Measurements from ENCODE around the gene TBCEL. TPM values are rescaled to one million over a fixed set of nuclear protein-coding genes. Genes with fewer than 3 reads are reported as not detected.

Gene TBCEL
- total and polyA plus RNA-seq, 10 of the 15 experiments (the other 5 are each of a cell fraction or from before 2014, with no cell fraction given): 2.0 to 10.4 (median 7.3) TPM

DNA sequence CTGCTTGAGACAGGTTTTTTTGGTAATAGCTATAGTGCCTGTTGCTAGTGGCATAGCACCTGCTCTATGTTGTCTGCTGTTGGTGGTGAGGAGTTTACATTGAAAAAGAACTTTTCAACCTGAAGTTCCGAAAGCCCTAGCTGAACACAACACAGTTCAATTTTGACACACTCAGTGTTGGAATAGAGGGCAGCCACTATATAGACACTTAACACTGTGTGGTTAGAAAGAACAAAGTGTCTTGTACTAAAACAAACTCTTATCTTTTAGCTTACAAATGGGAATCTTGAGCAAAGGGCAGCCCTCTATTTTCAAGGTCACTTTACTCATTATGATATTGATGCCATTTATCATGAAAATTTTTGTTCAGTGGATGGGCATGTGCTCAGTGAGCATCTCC, 18.4 kb downstream of the TBCEL start:
- Histone ChIP-seq H4K20me1 (ENCODE audit: control insufficient read depth, insufficient read depth) (no peaks in the 10 kb centered on the region; the same call in 1 of the 2 replicates), H3K79me2 (ENCODE audit: control insufficient read depth, insufficient read depth, low read length) (no peaks in the 10 kb centered on the region), H3K9ac (ENCODE audit: control insufficient read depth, insufficient read depth, low read length) (no peak overlapping the region), H2AFZ (ENCODE audit: control insufficient read depth, low read depth, low read length) (no peak overlapping the region), H3K27ac (ENCODE audit: control insufficient read depth, insufficient read depth) (no peak overlapping the region), H3K4me3 (no peak overlapping the region), H3K36me3 (ENCODE audit: control insufficient read depth in 2 of 2, insufficient read depth in 2 of 2, low read length in 1 of 2) (0 out of 4 replicates have a peak, but pooled peaks cover 0 to 5% of the 10 kb centered on the region in 2 experiments), H3K27me3 (replicated peaks in 1 of 2; ENCODE audit: control insufficient read depth in 2 of 2, insufficient read depth in 2 of 2, low read length in 1 of 2) (no peaks in the 10 kb centered on the region), H3K9me3 (replicated peaks; ENCODE audit: control insufficient read depth, insufficient read depth, low read length) (no peaks in the 10 kb centered on the region), H3K4me2 (ENCODE audit: control insufficient read depth, insufficient read depth) (no peak overlapping the region), H3K4me1 (ENCODE audit: control insufficient read depth, insufficient read depth, low read length) (no peaks in the 10 kb centered on the region)
- ChIA-PET POLR2A (interaction anchor here (0.7 kb wide), 1 partner anchor 454 kb away, joined by 3 read pairs; no protein-coding TSS in a partner anchor), CTCF (interaction anchor here (0.8 kb wide), 1 partner anchor 9 kb away, joined by 3 read pairs; no protein-coding TSS in a partner anchor), SMC1A (ENCODE audit: uncharacterized antibody, unreplicated experiment) (interaction anchor here (0.9 to 1.0 kb wide), 2 partner anchors 9 to 17 kb away, joined by 3 to 4 read pairs; no protein-coding TSS in a partner anchor), RAD21 (ENCODE audit: unreplicated experiment) (no interaction called here)
- 100% methylated on average over 1 of the region's 1 CpG for WGBS (ENCODE audit: insufficient coverage, insufficient replicate concordance, low lambda C conversion rate, missing lambda C conversion rate)
- intact Hi-C loops (cut with micrococcal nuclease; ENCODE audit: unreplicated experiment): no loop called here
- no peak for ATAC-seq
- in situ Hi-C loops (cut with MboI): no loop called here
- no peak for DNase-seq (ENCODE audit: low read depth, low spot score)
- FAIRE-seq: no peak
- TF ChIP-seq MEF2B (IDR thresholded peaks at IDR 0.05; ENCODE audit: partially characterized antibody, poor library complexity, severe bottlenecking): no peak
- BruUV-seq (replicated peaks): no TSS peak

DNA sequence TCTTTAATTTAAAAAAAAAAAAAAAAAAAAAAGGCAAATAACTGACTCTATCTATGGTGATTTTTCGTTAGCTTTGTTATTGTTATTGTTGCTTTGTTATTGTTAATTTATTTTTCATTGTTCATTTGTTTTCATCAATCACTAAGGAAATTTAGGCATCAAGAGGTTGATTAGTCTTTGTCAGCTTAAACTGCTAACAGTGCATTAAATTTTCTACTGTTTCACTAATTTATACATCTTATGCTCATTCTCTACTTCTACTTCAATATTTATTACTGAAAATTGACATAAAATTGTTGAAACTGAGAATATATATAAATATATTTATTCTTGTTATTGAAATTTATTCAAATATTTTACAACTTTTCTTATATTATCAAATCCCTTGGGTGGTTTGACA, 24.0 kb downstream of the TBCEL start:
- Histone ChIP-seq H3K27me3 (replicated peaks in 1 of 2; ENCODE audit: control insufficient read depth in 2 of 2, insufficient read depth in 2 of 2, low read length in 1 of 2) (no peaks in the 10 kb centered on the region), H4K20me1 (ENCODE audit: control insufficient read depth, insufficient read depth) (no peaks in the 10 kb centered on the region), H3K79me2 (ENCODE audit: control insufficient read depth, insufficient read depth, low read length) (no peaks in the 10 kb centered on the region), H3K4me1 (ENCODE audit: control insufficient read depth, insufficient read depth, low read length) (no peaks in the 10 kb centered on the region), H3K9me3 (replicated peaks; ENCODE audit: control insufficient read depth, insufficient read depth, low read length) (no peaks in the 10 kb centered on the region), H3K9ac (ENCODE audit: control insufficient read depth, insufficient read depth, low read length) (no peak overlapping the region), H3K36me3 (ENCODE audit: control insufficient read depth in 2 of 2, insufficient read depth in 2 of 2, low read length in 1 of 2) (0 out of 4 replicates have a peak, but pooled peaks cover 0 to 5% of the 10 kb centered on the region in 2 experiments), H3K4me3 (no peak overlapping the region), H3K4me2 (ENCODE audit: control insufficient read depth, insufficient read depth) (no peak overlapping the region), H2AFZ (ENCODE audit: control insufficient read depth, low read depth, low read length) (no peak overlapping the region), H3K27ac (ENCODE audit: control insufficient read depth, insufficient read depth) (no peak overlapping the region)
- ChIA-PET CTCF (interaction anchor here (0.7 to 1.6 kb wide), 2 partner anchors 9 to 226 kb away, joined by 3 to 5 read pairs; no protein-coding TSS in a partner anchor), POLR2A (no interaction called here), RAD21 (ENCODE audit: unreplicated experiment) (interaction anchor here (1.0 kb wide), 1 partner anchor 9 kb away, joined by 4 read pairs; no protein-coding TSS in a partner anchor), SMC1A (ENCODE audit: uncharacterized antibody, unreplicated experiment) (interaction anchor here (0.8 to 1.8 kb wide), 3 partner anchors 10 to 13 kb away, joined by 3 to 5 read pairs (median 4); no protein-coding TSS in a partner anchor)
- intact Hi-C loops (cut with micrococcal nuclease; ENCODE audit: unreplicated experiment) (no loop called here), in situ Hi-C loops (cut with MboI) (no loop called here)
- FAIRE-seq (no peak), ATAC-seq (no peak), DNase-seq (ENCODE audit: low read depth, low spot score) (no peak)
- 67% methylated on average over 1 of the region's 1 CpG for WGBS (ENCODE audit: insufficient coverage, insufficient replicate concordance, low lambda C conversion rate, missing lambda C conversion rate)
- BruUV-seq (replicated peaks): no TSS peak
- no peak for TF ChIP-seq BRCA1 (IDR thresholded peaks at IDR 0.05; ENCODE audit: low read depth, low read length)
- TF ChIP-seq NRF1 (conservative IDR thresholded peaks at IDR 0.05; ENCODE audit: low read depth, low read length): no peak
- TF ChIP-seq, protein P1, sequence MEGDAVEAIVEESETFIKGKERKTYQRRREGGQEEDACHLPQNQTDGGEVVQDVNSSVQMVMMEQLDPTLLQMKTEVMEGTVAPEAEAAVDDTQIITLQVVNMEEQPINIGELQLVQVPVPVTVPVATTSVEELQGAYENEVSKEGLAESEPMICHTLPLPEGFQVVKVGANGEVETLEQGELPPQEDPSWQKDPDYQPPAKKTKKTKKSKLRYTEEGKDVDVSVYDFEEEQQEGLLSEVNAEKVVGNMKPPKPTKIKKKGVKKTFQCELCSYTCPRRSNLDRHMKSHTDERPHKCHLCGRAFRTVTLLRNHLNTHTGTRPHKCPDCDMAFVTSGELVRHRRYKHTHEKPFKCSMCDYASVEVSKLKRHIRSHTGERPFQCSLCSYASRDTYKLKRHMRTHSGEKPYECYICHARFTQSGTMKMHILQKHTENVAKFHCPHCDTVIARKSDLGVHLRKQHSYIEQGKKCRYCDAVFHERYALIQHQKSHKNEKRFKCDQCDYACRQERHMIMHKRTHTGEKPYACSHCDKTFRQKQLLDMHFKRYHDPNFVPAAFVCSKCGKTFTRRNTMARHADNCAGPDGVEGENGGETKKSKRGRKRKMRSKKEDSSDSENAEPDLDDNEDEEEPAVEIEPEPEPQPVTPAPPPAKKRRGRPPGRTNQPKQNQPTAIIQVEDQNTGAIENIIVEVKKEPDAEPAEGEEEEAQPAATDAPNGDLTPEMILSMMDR (IDR thresholded peaks at IDR 0.05 in 2 of 3, conservative IDR thresholded peaks at IDR 0.05 in 1 of 3; ENCODE audit: control insufficient read depth in 2 of 3, extremely low read depth in 1 of 3, insufficient read depth in 1 of 3, low read depth in 3 of 3, low read length in 3 of 3): no peak
- no peak for TF ChIP-seq WRNIP1 (IDR thresholded peaks at IDR 0.05; ENCODE audit: borderline replicate concordance, low read depth, low read length)
- TF ChIP-seq FOXM1 (IDR thresholded peaks at IDR 0.05; ENCODE audit: low read depth, low read length): no peak
- TF ChIP-seq GABPA (IDR thresholded peaks at IDR 0.05; ENCODE audit: low read depth): no peak
- TF ChIP-seq NFYA (IDR thresholded peaks at IDR 0.05; ENCODE audit: borderline replicate concordance, low read depth, low read length): no peak
- no peak for TF ChIP-seq BMI1 (IDR thresholded peaks at IDR 0.05; ENCODE audit: borderline replicate concordance)
- TF ChIP-seq, protein P2, sequence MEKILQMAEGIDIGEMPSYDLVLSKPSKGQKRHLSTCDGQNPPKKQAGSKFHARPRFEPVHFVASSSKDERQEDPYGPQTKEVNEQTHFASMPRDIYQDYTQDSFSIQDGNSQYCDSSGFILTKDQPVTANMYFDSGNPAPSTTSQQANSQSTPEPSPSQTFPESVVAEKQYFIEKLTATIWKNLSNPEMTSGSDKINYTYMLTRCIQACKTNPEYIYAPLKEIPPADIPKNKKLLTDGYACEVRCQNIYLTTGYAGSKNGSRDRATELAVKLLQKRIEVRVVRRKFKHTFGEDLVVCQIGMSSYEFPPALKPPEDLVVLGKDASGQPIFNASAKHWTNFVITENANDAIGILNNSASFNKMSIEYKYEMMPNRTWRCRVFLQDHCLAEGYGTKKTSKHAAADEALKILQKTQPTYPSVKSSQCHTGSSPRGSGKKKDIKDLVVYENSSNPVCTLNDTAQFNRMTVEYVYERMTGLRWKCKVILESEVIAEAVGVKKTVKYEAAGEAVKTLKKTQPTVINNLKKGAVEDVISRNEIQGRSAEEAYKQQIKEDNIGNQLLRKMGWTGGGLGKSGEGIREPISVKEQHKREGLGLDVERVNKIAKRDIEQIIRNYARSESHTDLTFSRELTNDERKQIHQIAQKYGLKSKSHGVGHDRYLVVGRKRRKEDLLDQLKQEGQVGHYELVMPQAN (conservative IDR thresholded peaks at IDR 0.05): no peak
- no peak for TF ChIP-seq POLR2AphosphoS5 (IDR thresholded peaks at IDR 0.05; ENCODE audit: low read length)
- no peak for TF ChIP-seq CREB1 (IDR thresholded peaks at IDR 0.05; ENCODE audit: low read depth)
